HepG2 (cell line): ENCODE data around the gene SUSD6.

Experiments
- CEBPG ChIP-seq: IDR thresholded peaks from 2 replicates; pipeline ENCODE4 v1.6.1; 2016
- MLX ChIP-seq: IDR thresholded peaks from 2 replicates; pipeline ENCODE4 v1.6.1; 2016

GRCh38 chr14:69660344-69661193, 49.2 kb downstream of the SUSD6 start:
- TF ChIP-seq MLX: no peak
- TF ChIP-seq CEBPG (CRISPR knock-in tag): no peak
